ENCODE results near the gene BANP. TPM values are rescaled to one million over a fixed set of nuclear protein-coding genes. Genes with fewer than 3 reads are reported as not detected.
"Not testable (repeated sequence)": the region's sequence is repeated elsewhere in the genome, so short reads cannot be mapped to it uniquely, and the experiment has no call there.

The BANP gene
- total RNA-seq, 1 donor from 2014 or later, result 17.6 TPM

- no peak overlapping the region for H3K4me3 ChIP-seq (ENCODE audit: low read depth, low read length)
- no peak for TF ChIP-seq CTCF (conservative IDR thresholded peaks at IDR 0.05; ENCODE audit: low read depth, low read length)
- no peak for DNase-seq (ENCODE audit: low read depth)
Observed at GRCh38 chr16:88073201-88073721, 122.0 kb downstream of the BANP start.

- no peak overlapping the region for H3K4me3 ChIP-seq (ENCODE audit: low read depth, low read length)
- DNase-seq (ENCODE audit: low read depth), result no peak
- TF ChIP-seq CTCF (conservative IDR thresholded peaks at IDR 0.05; ENCODE audit: low read depth, low read length), result no peak
Observed at GRCh38 chr16:88074041-88074440, 122.8 kb downstream of the BANP start.

GRCh38 chr16:88076211-88076931 lies 125.1 kb downstream of the BANP start:
- no peak for TF ChIP-seq CTCF (conservative IDR thresholded peaks at IDR 0.05; ENCODE audit: low read depth, low read length)
- DNase-seq (ENCODE audit: low read depth), result no peak

GRCh38 chr16:88076932-88077320 lies 125.7 kb downstream of the BANP start:
- not testable (repeated sequence) for H3K4me3 ChIP-seq (ENCODE audit: low read depth, low read length)

More at GRCh38 chr16:88076211-88076931, 125.1 kb downstream of the BANP start:
- no peak overlapping the region for H3K4me3 ChIP-seq (ENCODE audit: low read depth, low read length)

GRCh38 chr16:88077328-88078108 lies 126.3 kb downstream of the BANP start:
- no peak overlapping the region for H3K4me3 ChIP-seq (ENCODE audit: low read depth, low read length)
- DNase-seq (ENCODE audit: low read depth), result no peak
- TF ChIP-seq CTCF (conservative IDR thresholded peaks at IDR 0.05; ENCODE audit: low read depth, low read length), result no peak

More at GRCh38 chr16:88076932-88077320, 125.7 kb downstream of the BANP start:
- not testable (repeated sequence) for DNase-seq (ENCODE audit: low read depth)

- DNase-seq (ENCODE audit: low read depth), result no peak
- TF ChIP-seq CTCF (conservative IDR thresholded peaks at IDR 0.05; ENCODE audit: low read depth, low read length), result no peak
- no peak overlapping the region for H3K4me3 ChIP-seq (ENCODE audit: low read depth, low read length)
Observed at GRCh38 chr16:88078111-88078775, 127.0 kb downstream of the BANP start.

GRCh38 chr16:88083582-88083981 lies 132.3 kb downstream of the BANP start:
- no peak overlapping the region for H3K4me3 ChIP-seq (ENCODE audit: low read depth, low read length)
- no peak for DNase-seq (ENCODE audit: low read depth)
- TF ChIP-seq CTCF (conservative IDR thresholded peaks at IDR 0.05; ENCODE audit: low read depth, low read length), result no peak

Measured in epithelial cell of proximal tubule (primary cell).